HepG2 (cell line): ENCODE measurements around the gene ENTPD2. TPM values are rescaled to one million over a fixed set of nuclear protein-coding genes. Genes with fewer than 3 reads are reported as not detected.

Source experiments
- ATAC-seq: fragments of 200-7000 bp; cut with Tn5 transposase; 3 replicates; pipeline ENCODE4 v1.9.1; 2020; ENCODE audit warnings: mild to moderate bottlenecking, moderate library complexity
- BruUV-seq: library from RNA; stranded (reverse); fragments of 400-500 nt; replicated peaks from 2 replicates; lab custom pipeline; 2021; lab: Mats Ljungman, UMichigan
- CTCF ChIA-PET: fragments of 300-600 bp; formaldehyde crosslinking; extraction: SDS; loops from one replicate; lab custom pipeline; 2021; ENCODE audit warnings: low total read pairs, inconsistent platforms, low intra/inter-chr PET ratio; lab: Yijun Ruan, JAX
- POLR2A ChIA-PET: fragments of 350-600 bp; sonication (Branson Sonifier 250); formaldehyde crosslinking; loops from one replicate; lab custom pipeline; 2020; ENCODE audit warnings: antibody characterized with exemption, inconsistent platforms; lab: Yijun Ruan, JAX
- DNase-seq: peaks from one replicate; pipeline ENCODE4 v3.0.0-alpha.2; 2015; ENCODE audit warnings: low spot score
- FAIRE-seq: peaks from 3 replicates; lab custom pipeline; 2011; peaks lifted over from hg19 to GRCh38; lab: Jason Lieb, UNC
- H2AFZ ChIP-seq: one replicate; pipeline ENCODE4 v1.6.1; 2011; ENCODE audit warnings: low read length, inconsistent platforms
- H3K27ac ChIP-seq: fragments of 300-600 bp; 3 replicates; pipeline ENCODE4 v1.8.0; 2011; ENCODE audit warnings: mixed run types, mild to moderate bottlenecking, mixed read lengths, low read length, inconsistent platforms; ENCODE audit not compliant: insufficient read depth; ENCODE audit errors: extremely low read length
- H3K27me3 ChIP-seq, 2 experiments: fragments of 200-600 bp in 1 of 2; 2 replicates in 1 of 2; 3 replicates in 1 of 2; pipeline versions ENCODE4 v1.6.0 to v1.8.0; 2011; ENCODE audit warnings: low read length in 2 of 2, mild to moderate bottlenecking in 2 of 2, moderate library complexity in 2 of 2, inconsistent platforms in 1 of 2; ENCODE audit not compliant: insufficient read depth in 2 of 2, control insufficient read depth in 1 of 2
- H3K36me3 ChIP-seq, 2 experiments: fragments of 200-600 bp in 1 of 2; replicated peaks in 1 of 2; 2 replicates in 1 of 2; 3 replicates in 1 of 2; pipeline versions ENCODE4 v1.5.1 to v1.8.0; 2011; ENCODE audit warnings: low read length in 2 of 2, inconsistent platforms in 1 of 2; ENCODE audit not compliant: insufficient read depth in 2 of 2, control insufficient read depth in 1 of 2
- H3K4me1 ChIP-seq: 2 replicates; pipeline ENCODE4 v1.5.1; 2012; ENCODE audit warnings: low read length, inconsistent platforms; ENCODE audit not compliant: insufficient read depth
- H3K4me2 ChIP-seq: 2 replicates; pipeline ENCODE4 v1.6.0; 2011; ENCODE audit warnings: low read depth, low read length, inconsistent platforms
- H3K4me3 ChIP-seq, 3 experiments: fragments of 200-600 bp in 1 of 3; sonication (generic), shearing (Covaris generic) in 1 of 3; replicated peaks in 1 of 3; 2 replicates each; pipeline ENCODE4 v1.5.1; 2011 to 2016; ENCODE audit warnings: low read length in 3 of 3, inconsistent platforms in 2 of 3, low read depth in 2 of 3, mild to moderate bottlenecking in 2 of 3, control low read depth in 1 of 3, mixed read lengths in 1 of 3; ENCODE audit not compliant: insufficient read depth in 1 of 3
- H3K79me2 ChIP-seq: one replicate; pipeline ENCODE4 v1.6.1; 2011; ENCODE audit warnings: low read length, inconsistent platforms; ENCODE audit not compliant: insufficient read depth
- H3K9ac ChIP-seq: 2 replicates; pipeline ENCODE4 v1.6.0; 2011; ENCODE audit warnings: mild to moderate bottlenecking, low read depth, low read length, inconsistent platforms; ENCODE audit not compliant: insufficient read depth
- H3K9me3 ChIP-seq: 2 replicates; pipeline ENCODE4 v1.5.1; 2012; ENCODE audit warnings: mild to moderate bottlenecking, low read length
- H4K20me1 ChIP-seq: 2 replicates; pipeline ENCODE4 v1.6.0; 2011; ENCODE audit warnings: inconsistent platforms, mild to moderate bottlenecking, low read length, moderate library complexity; ENCODE audit not compliant: insufficient read depth
- DR1 ChIP-seq: sonication (generic); formaldehyde crosslinking; IDR thresholded peaks from 2 replicates; pipeline ENCODE4 v1.8.0; 2021; ENCODE audit warnings: mild to moderate bottlenecking, missing genetic modification reagents, inconsistent platforms
- EP300 ChIP-seq, 3 experiments: sonication (generic) in 1 of 3; formaldehyde crosslinking in 1 of 3; IDR thresholded peaks; 2 replicates each; pipeline versions ENCODE4 v1.5.1 to v1.6.1; 2011 to 2020; ENCODE audit warnings: low read depth in 2 of 3, low read length in 2 of 3, borderline replicate concordance in 1 of 3, improper control_type of control experiment in 1 of 3, mild to moderate bottlenecking in 1 of 3, missing genetic modification reagents in 1 of 3, moderate library complexity in 1 of 3
- LCORL ChIP-seq, 2 experiments: fragments of 450-650 bp in 1 of 2; sonication (generic) in 1 of 2; formaldehyde crosslinking in 1 of 2; IDR thresholded peaks; 2 replicates each; pipeline versions ENCODE4 v1.5.0 to v1.6.1; 2017 to 2020; ENCODE audit warnings: antibody characterized with exemption in 1 of 2, missing genetic modification reagents in 1 of 2
- PHB2 ChIP-seq: fragments of 450-650 bp; IDR thresholded peaks from 2 replicates; pipeline ENCODE4 v1.6.1; 2018; ENCODE audit not compliant: partially characterized antibody
- TBL1XR1 ChIP-seq: fragments of 150-350 bp; IDR thresholded peaks from 2 replicates; pipeline ENCODE4 v1.6.1; 2014; ENCODE audit warnings: borderline replicate concordance, low read length; ENCODE audit not compliant: partially characterized antibody
- ZFP90 ChIP-seq: sonication (generic); formaldehyde crosslinking; IDR thresholded peaks from 2 replicates; pipeline ENCODE4 v1.8.0; 2022; ENCODE audit warnings: missing genetic modification reagents, mild to moderate bottlenecking, inconsistent platforms, borderline replicate concordance
- ZKSCAN1 ChIP-seq: fragments of 150-350 bp; IDR thresholded peaks from 2 replicates; pipeline ENCODE4 v1.6.1; 2014; ENCODE audit warnings: low read length
- ZNF451 ChIP-seq: sonication (generic); formaldehyde crosslinking; IDR thresholded peaks from 2 replicates; pipeline ENCODE4 v1.5.0; 2020; ENCODE audit warnings: mild to moderate bottlenecking, missing genetic modification reagents
- ZNF501 ChIP-seq: sonication (generic); formaldehyde crosslinking; IDR thresholded peaks from 2 replicates; pipeline ENCODE4 v1.5.1; 2020; ENCODE audit warnings: mild to moderate bottlenecking, moderate library complexity, missing genetic modification reagents
- WGBS: methylation state at CpG from one replicate; pipeline ENCODE4 v1.1.6; 2017; ENCODE audit warnings: low lambda C conversion rate; 5-methylcytosine and 5-hydroxymethylcytosine counted together
- in situ Hi-C: cut with HindIII; loops from 2 replicates; pipeline ENCODE4 v1.10.0; 2017; ENCODE audit warnings: low pct_unique_long_range_greater_than_20kb; ENCODE audit not compliant: extremely low pct_ligation_motif_present
- intact Hi-C: fragments of 100-400 bp; cut with micrococcal nuclease; formaldehyde crosslinking; loops from one replicate; pipeline ENCODE4 v1.10.0; 2022; ENCODE audit not compliant: unreplicated experiment
- polyA plus RNA-seq, 8 experiments: library from polyadenylated mRNA; depleted of rRNA in 3 of 8; stranded (reverse) in 7 of 8; unstranded in 1 of 8; fragments of >200 nt; fragmentation: Illumina TruSeq in 4 of 8; extraction: Trizol in 4 of 8; gene quantifications; 2 replicates each; pipeline versions ENCODE4 v1.2.1 to v1.2.3, GENCODE V29; 2011 to 2016; ENCODE audit warnings: low read depth in 4 of 8, missing spikeins in 1 of 8, mixed read lengths in 1 of 8; ENCODE audit not compliant: insufficient read depth in 1 of 8
- total RNA-seq, 5 experiments: library from RNA; depleted of rRNA; stranded (reverse); fragments of >200 nt; fragmentation: Illumina TruSeq; extraction: Trizol; gene quantifications; 2 replicates each; pipeline ENCODE4 v1.2.3, GENCODE V29; 2016; ENCODE audit warnings: low read depth in 1 of 5
- TF ChIP-seq, protein P1 (sequence below): sonication (generic); formaldehyde crosslinking; IDR thresholded peaks from 2 replicates; pipeline ENCODE4 v1.8.1; 2023; ENCODE audit warnings: missing genetic modification reagents, inconsistent platforms, borderline replicate concordance
- TF ChIP-seq, protein P2 (sequence below): sonication (generic); formaldehyde crosslinking; IDR thresholded peaks from 2 replicates; pipeline ENCODE4 v1.4.0; 2020; ENCODE audit warnings: mild to moderate bottlenecking, missing genetic modification reagents
- TF ChIP-seq, protein P3 (sequence below): sonication (generic); formaldehyde crosslinking; IDR thresholded peaks from 2 replicates; pipeline ENCODE4 v1.4.0; 2020; ENCODE audit warnings: mild to moderate bottlenecking, missing genetic modification reagents
- TF ChIP-seq, protein P4 (sequence below): sonication (generic); formaldehyde crosslinking; IDR thresholded peaks from 2 replicates; pipeline ENCODE4 v1.5.0; 2020; ENCODE audit warnings: missing genetic modification reagents, mild to moderate bottlenecking, borderline replicate concordance
- TF ChIP-seq, protein P5 (sequence below): sonication (generic); formaldehyde crosslinking; IDR thresholded peaks from 2 replicates; pipeline ENCODE4 v1.5.0; 2020; ENCODE audit warnings: mild to moderate bottlenecking, low read depth, missing genetic modification reagents, borderline replicate concordance

ENTPD2 gene
- total and polyA plus RNA-seq, 2 of the 13 experiments (the other 11 are each of a cell fraction or from before 2014, with no cell fraction given), result 0.95 to 3.2 TPM

DNA sequence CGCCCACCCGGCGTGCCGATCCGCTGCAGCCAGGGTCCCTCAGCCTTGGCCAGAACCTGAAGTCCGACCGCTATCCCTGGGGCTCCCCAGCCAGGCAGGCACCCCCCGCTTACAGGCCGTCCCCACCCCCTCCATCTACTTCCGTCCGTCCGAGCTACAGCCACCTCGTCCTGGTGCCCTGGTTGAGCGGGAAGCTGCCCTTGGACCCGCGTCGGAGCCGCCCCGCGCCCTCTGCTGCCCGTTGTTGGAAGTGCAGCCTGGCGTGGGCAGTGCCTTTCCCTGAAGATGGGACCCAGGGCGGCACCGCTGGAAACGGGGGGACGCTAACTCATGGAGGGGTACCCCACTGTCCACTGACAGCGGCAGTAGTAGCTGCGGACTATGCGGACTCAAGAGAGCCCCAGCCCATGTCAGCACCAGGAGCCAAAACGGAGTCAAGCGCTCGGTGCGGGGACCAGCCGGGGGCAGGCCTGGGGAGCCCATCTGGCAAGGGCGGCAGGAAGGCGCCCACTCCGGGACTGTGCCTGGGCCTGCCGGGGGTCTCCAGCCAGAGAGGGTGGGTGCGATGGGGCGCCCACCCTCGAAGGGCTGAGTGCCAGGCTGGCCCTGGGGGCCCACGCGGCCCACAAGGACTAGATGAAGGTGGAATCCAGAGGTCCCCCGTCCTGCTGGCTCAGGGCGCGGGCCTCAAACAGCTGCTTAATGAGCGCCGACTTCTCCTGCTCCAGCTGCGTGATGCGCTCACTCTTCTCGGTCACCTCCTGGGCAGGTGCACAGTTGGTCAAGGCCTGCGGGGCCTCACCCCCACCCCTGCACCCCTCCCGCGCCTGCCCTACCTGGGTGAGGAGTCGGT lies 10.4 kb upstream of the ENTPD2 start:
- in situ Hi-C loops, result no loop called here
- no peaks in the 10 kb centered on the region; a peak in 1 of 5 replicates for H3K27me3 ChIP-seq
- TF ChIP-seq TBL1XR1 (no peak), ZNF501 (CRISPR knock-in tag) (0 out of 2 replicates have a peak, but pooled peaks have one; percentile 48), DR1 (no peak), PHB2 (no peak), EP300 (IDR thresholded peaks at IDR 0.05; ENCODE audit: low read depth in 2 of 2, low read length in 2 of 2) (no peak), EP300 (CRISPR knock-in tag; IDR thresholded peaks at IDR 0.05; ENCODE audit: borderline replicate concordance) (no peak), ZNF451 (CRISPR knock-in tag) (no peak), LCORL (IDR thresholded peaks at IDR 0.05) (no peak), LCORL (CRISPR knock-in tag; IDR thresholded peaks at IDR 0.05) (no peak; the same call in 1 of the 2 replicates), ZFP90 (CRISPR knock-in tag) (0 out of 2 replicates have a peak, but pooled peaks have one; percentile 25), ZKSCAN1 (no peak)
- TF ChIP-seq, protein P1, sequence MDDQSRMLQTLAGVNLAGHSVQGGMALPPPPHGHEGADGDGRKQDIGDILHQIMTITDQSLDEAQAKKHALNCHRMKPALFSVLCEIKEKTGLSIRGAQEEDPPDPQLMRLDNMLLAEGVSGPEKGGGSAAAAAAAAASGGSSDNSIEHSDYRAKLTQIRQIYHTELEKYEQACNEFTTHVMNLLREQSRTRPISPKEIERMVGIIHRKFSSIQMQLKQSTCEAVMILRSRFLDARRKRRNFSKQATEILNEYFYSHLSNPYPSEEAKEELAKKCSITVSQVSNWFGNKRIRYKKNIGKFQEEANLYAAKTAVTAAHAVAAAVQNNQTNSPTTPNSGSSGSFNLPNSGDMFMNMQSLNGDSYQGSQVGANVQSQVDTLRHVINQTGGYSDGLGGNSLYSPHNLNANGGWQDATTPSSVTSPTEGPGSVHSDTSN (CRISPR knock-in tag), result no peak
- TF ChIP-seq, protein P2, sequence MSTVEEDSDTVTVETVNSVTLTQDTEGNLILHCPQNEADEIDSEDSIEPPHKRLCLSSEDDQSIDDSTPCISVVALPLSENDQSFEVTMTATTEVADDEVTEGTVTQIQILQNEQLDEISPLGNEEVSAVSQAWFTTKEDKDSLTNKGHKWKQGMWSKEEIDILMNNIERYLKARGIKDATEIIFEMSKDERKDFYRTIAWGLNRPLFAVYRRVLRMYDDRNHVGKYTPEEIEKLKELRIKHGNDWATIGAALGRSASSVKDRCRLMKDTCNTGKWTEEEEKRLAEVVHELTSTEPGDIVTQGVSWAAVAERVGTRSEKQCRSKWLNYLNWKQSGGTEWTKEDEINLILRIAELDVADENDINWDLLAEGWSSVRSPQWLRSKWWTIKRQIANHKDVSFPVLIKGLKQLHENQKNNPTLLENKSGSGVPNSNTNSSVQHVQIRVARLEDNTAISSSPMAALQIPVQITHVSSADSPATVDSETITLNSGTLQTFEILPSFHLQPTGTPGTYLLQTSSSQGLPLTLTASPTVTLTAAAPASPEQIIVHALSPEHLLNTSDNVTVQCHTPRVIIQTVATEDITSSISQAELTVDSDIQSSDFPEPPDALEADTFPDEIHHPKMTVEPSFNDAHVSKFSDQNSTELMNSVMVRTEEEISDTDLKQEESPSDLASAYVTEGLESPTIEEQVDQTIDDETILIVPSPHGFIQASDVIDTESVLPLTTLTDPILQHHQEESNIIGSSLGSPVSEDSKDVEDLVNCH (CRISPR knock-in tag), result no peak
- TF ChIP-seq, protein P3, sequence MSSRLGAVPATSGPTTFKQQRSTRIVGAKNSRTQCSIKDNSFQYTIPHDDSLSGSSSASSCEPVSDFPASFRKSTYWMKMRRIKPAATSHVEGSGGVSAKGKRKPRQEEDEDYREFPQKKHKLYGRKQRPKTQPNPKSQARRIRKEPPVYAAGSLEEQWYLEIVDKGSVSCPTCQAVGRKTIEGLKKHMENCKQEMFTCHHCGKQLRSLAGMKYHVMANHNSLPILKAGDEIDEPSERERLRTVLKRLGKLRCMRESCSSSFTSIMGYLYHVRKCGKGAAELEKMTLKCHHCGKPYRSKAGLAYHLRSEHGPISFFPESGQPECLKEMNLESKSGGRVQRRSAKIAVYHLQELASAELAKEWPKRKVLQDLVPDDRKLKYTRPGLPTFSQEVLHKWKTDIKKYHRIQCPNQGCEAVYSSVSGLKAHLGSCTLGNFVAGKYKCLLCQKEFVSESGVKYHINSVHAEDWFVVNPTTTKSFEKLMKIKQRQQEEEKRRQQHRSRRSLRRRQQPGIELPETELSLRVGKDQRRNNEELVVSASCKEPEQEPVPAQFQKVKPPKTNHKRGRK (CRISPR knock-in tag), result no peak
- TF ChIP-seq, protein P4, sequence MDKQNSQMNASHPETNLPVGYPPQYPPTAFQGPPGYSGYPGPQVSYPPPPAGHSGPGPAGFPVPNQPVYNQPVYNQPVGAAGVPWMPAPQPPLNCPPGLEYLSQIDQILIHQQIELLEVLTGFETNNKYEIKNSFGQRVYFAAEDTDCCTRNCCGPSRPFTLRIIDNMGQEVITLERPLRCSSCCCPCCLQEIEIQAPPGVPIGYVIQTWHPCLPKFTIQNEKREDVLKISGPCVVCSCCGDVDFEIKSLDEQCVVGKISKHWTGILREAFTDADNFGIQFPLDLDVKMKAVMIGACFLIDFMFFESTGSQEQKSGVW (CRISPR knock-in tag), result no peak
- TF ChIP-seq, protein P5, sequence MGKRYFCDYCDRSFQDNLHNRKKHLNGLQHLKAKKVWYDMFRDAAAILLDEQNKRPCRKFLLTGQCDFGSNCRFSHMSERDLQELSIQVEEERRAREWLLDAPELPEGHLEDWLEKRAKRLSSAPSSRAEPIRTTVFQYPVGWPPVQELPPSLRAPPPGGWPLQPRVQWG (CRISPR knock-in tag), result no peak

More for the DNA sequence above, 10.4 kb upstream of the ENTPD2 start:
- peaks cover 8% of the 10 kb centered on the region for H3K79me2 ChIP-seq
- peaks cover 25% of the 10 kb centered on the region for H3K4me1 ChIP-seq
- ChIA-PET POLR2A (interaction anchor here (1.0 to 1.1 kb wide), 3 partner anchors 9 to 22 kb away, joined by 3 to 15 read pairs (median 6); partner anchors contain the start of genes ENTPD2 and MAN1B1), CTCF (interaction anchor here (1.0 to 1.3 kb wide), 3 partner anchors 10 to 18 kb away, joined by 3 to 16 read pairs (median 11); partner anchors contain the start of genes ENTPD2 and NPDC1)
- H2AFZ ChIP-seq, result no peak overlapping the region
- WGBS, result 96% methylated on average over 17 of the region's 55 CpGs
- ATAC-seq (peak; percentile 33), FAIRE-seq (peak; percentile 4), DNase-seq (peak; percentile 41)
- H4K20me1 ChIP-seq, result peaks cover 3% of the 10 kb centered on the region; the same call in 1 of the 2 replicates
- BruUV-seq, result no TSS peak
- H3K36me3 ChIP-seq, result peaks cover 3 to 16% of the 10 kb centered on the region in 2 experiments; a peak in 2 of 5 replicates
- no peaks in the 10 kb centered on the region for H3K9me3 ChIP-seq
- H3K4me2 ChIP-seq, result no peak overlapping the region
- H3K9ac ChIP-seq, result no peak overlapping the region
- no peak overlapping the region for H3K27ac ChIP-seq
- H3K4me3 ChIP-seq, result no peak overlapping the region
- intact Hi-C loops, result no loop called here
